Skeletal muscle tissue (tissue), 4 donors: ENCODE results near the gene MRPS23. TPM values are rescaled to one million over a fixed set of nuclear protein-coding genes. Genes with fewer than 3 reads are reported as not detected.

Experiments
- H3K27ac ChIP-seq: one replicate; pipeline ENCODE4 v1.7.0; 2013; ENCODE audit warnings: mild to moderate bottlenecking, low read depth, low read length, inconsistent platforms
- H3K27me3 ChIP-seq, 3 donors: one replicate each; pipeline ENCODE4 v1.7.0; 2013; ENCODE audit warnings: low read length in 3 of 3; ENCODE audit not compliant: control insufficient read depth in 3 of 3, insufficient read depth in 3 of 3
- H3K36me3 ChIP-seq, 3 donors: one replicate each; pipeline ENCODE4 v1.7.0; 2013; ENCODE audit warnings: low read length in 3 of 3; ENCODE audit not compliant: control insufficient read depth in 3 of 3, insufficient read depth in 3 of 3
- H3K4me1 ChIP-seq, 3 donors: one replicate each; pipeline ENCODE4 v1.7.0; 2013; ENCODE audit warnings: low read length in 3 of 3, mild to moderate bottlenecking in 3 of 3; ENCODE audit not compliant: control insufficient read depth in 3 of 3, insufficient read depth in 3 of 3
- H3K4me3 ChIP-seq, 3 donors: one replicate each; pipeline ENCODE4 v1.7.0; 2013; ENCODE audit warnings: low read length in 3 of 3
- H3K9ac ChIP-seq, 3 donors: one replicate each; pipeline ENCODE4 v1.7.0; 2013; ENCODE audit warnings: low read length in 3 of 3, mild to moderate bottlenecking in 3 of 3, moderate library complexity in 2 of 3, low read depth in 1 of 3
- H3K9me3 ChIP-seq, 3 donors: one replicate each; pipeline ENCODE4 v1.7.0; 2013; ENCODE audit warnings: low read length in 3 of 3; ENCODE audit not compliant: control insufficient read depth in 3 of 3
- total RNA-seq: library from RNA; depleted of rRNA; stranded (reverse); fragments of >200 nt; gene quantifications from one replicate; pipeline ENCODE4 v1.2.3, GENCODE V29; 2014
- donor health status: Osteomylitis.

The MRPS23 gene
- total RNA-seq, 1 donor from 2014 or later: 10.4 TPM

DNA sequence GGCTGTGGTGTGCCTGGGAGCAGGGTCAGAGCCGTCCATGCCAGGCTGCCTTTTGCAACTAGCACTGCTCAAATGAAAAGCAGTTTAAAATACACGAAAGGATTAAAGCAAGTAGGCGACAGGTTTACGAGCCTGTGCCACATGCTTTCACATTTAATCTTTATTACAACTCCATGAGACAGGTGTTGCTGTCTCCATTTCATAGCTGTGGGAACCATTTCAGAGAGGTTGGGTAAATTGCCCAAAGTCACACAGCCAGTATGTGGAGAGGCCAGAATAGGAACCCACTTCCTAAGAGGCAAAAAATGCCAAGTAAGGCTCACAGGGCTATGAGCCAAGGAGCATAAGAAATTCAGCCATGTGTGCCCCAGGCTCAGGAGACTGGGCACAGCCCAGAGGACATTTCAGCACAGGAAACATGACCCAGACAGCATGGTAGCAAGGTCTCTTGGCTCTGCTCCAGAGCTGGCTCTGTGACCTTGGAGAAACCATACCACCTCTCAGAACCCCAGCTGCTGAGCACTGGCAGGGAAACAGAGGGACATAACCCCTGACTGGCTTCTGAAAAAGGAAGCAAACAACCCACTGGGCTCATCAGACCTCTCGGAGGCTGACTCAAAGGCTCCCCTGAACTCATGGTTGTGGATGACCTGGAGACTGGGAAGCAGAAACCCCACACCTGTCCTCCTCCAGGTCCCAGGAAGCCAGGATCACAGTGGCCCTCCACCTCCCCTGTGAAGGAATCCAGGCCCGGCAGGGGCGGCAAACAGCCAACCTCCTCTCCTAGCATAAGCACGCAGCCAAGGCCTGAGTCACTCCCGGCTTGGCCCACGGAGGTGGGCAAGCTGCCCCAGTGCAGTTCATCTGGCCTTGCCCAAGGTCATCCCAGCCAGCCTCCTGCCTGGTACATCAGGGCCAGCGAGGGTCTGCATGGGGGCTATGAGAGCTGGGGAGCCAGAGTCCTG, 40.3 kb upstream of the MRPS23 start:
- Histone ChIP-seq H3K36me3 (peaks cover 0 to under 1% (median 0%) of the 10 kb centered on the region in 3 donors), H3K9me3 (no peaks in the 10 kb centered on the region), H3K4me3 (peak overlapping the region; percentile 31 to 45 (median 32)), H3K9ac (peak overlapping the region; percentile 63 to 89 (median 68)), H3K27ac (peak overlapping the region; percentile 97), H3K4me1 (peaks cover 66 to 77% (median 75%) of the 10 kb centered on the region in 3 donors), H3K27me3 (no peaks in the 10 kb centered on the region)

GRCh38 chr17:57889252-57889651, 39.4 kb upstream of the MRPS23 start:
- Histone ChIP-seq H3K9me3 (no peaks in the 10 kb centered on the region), H3K27me3 (no peaks in the 10 kb centered on the region), H3K4me3 (peak overlapping the region in 1 of 3 donors; percentile 13), H3K4me1 (peaks cover 59 to 68% (median 65%) of the 10 kb centered on the region in 3 donors), H3K9ac (peak overlapping the region; percentile 44 to 89 (median 60)), H3K36me3 (peaks cover 7 to 9% (median 8%) of the 10 kb centered on the region in 3 donors), H3K27ac (peak overlapping the region; percentile 97)

GRCh38 chr17:57888311-57889216, 38.7 kb upstream of the MRPS23 start:
- Histone ChIP-seq H3K36me3 (peaks cover 10 to 13% (median 12%) of the 10 kb centered on the region in 3 donors), H3K9ac (peak overlapping the region; percentile 44 to 89 (median 60)), H3K4me1 (peaks cover 54 to 61% (median 60%) of the 10 kb centered on the region in 3 donors), H3K27me3 (no peaks in the 10 kb centered on the region), H3K9me3 (no peaks in the 10 kb centered on the region), H3K27ac (peak overlapping the region; percentile 97), H3K4me3 (peak overlapping the region in 1 of 3 donors; percentile 29)

DNA sequence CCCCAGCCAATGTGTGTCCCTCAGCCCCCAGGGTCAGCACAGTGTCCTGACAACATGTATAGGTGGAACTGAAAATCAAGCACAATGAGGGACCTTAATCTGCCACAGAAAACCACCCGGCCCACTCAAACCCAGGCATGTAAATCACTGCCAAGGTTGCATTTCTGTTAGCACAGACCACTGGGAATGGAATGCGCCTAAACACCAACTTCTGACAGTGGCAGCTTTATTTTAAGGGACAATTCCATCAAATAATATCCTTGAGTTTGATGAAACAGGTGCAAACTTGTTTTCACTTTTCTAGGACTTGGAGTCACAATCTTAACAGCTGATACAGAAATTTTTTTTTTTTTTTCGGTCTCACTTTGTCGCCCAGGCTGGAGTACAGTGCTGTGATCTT, 37.3 kb upstream of the MRPS23 start:
- Histone ChIP-seq H3K9ac (peak overlapping the region in 1 of 3 donors; percentile 25), H3K4me1 (peaks cover 40 to 59% (median 46%) of the 10 kb centered on the region in 3 donors), H3K27me3 (no peaks in the 10 kb centered on the region), H3K9me3 (no peaks in the 10 kb centered on the region), H3K27ac (peak overlapping the region; percentile 13), H3K36me3 (peaks cover 15 to 23% (median 16%) of the 10 kb centered on the region in 3 donors), H3K4me3 (no peak overlapping the region)

- peaks cover 40 to 58% (median 45%) of the 10 kb centered on the region in 3 donors for H3K4me1 ChIP-seq
- H3K27me3 ChIP-seq: no peaks in the 10 kb centered on the region
- H3K36me3 ChIP-seq: peaks cover 16 to 23% (median 16%) of the 10 kb centered on the region in 3 donors
- H3K4me3 ChIP-seq: no peak overlapping the region
- no peak overlapping the region for H3K27ac ChIP-seq
- no peaks in the 10 kb centered on the region for H3K9me3 ChIP-seq
- no peak overlapping the region for H3K9ac ChIP-seq
These were observed 36.2 kb upstream of the MRPS23 start for GRCh38 chr17:57886020-57886419.

DNA sequence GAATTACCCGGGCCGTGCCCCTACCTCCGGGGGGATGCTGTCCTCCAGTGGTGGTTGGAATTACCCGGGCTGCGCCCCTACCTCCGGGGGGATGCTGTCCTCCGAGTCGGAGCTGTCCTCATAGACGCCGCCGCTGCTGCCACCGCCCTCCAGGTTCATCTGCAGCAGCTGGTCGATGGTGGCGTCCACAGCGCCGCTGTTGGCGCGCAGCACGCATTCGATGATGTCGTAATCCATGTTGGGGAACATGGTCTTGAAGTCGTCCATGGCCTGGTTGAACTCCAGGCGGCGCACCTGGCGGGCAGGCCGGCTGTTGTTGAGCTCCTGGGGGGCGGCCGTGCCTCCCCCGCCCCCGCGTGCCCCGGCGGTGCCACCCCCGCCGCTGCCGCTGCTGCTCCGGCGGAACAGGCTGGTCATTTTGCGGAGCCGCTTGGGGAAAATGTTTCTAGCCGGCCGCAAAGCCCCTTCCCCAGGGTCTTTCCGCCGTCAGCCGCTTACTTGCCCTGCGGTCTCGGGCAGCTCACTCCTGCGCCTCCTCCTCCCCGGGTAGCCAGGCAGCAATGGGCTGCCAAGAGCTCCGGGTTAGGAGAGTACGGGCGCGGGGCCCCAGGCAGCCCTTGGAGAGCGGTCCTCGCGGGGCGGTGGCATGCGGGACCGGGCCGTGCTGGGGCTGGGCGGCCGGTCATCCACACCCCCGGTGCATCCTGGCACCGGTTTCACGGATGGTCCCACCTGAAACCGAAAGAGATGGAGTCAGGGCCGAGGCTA, 35.5 kb upstream of the MRPS23 start:
- H3K4me1 ChIP-seq: peaks cover 40 to 58% (median 45%) of the 10 kb centered on the region in 3 donors
- H3K9me3 ChIP-seq: no peaks in the 10 kb centered on the region
- no peak overlapping the region for H3K27ac ChIP-seq
- H3K4me3 ChIP-seq: no peak overlapping the region
- H3K36me3 ChIP-seq: peaks cover 16 to 23% (median 18%) of the 10 kb centered on the region in 3 donors
- H3K27me3 ChIP-seq: no peaks in the 10 kb centered on the region
- no peak overlapping the region for H3K9ac ChIP-seq

- Histone ChIP-seq H3K27me3 (no peaks in the 10 kb centered on the region), H3K27ac (peak overlapping the region; percentile 74), H3K4me3 (peak overlapping the region; percentile 3 to 35 (median 12)), H3K4me1 (peaks cover 39 to 61% (median 42%) of the 10 kb centered on the region in 3 donors), H3K9ac (peak overlapping the region; percentile 52 to 68 (median 62)), H3K36me3 (peaks cover 27 to 30% (median 28%) of the 10 kb centered on the region in 3 donors), H3K9me3 (no peaks in the 10 kb centered on the region)
These were observed 32.0 kb upstream of the MRPS23 start for GRCh38 chr17:57881783-57882351.

DNA sequence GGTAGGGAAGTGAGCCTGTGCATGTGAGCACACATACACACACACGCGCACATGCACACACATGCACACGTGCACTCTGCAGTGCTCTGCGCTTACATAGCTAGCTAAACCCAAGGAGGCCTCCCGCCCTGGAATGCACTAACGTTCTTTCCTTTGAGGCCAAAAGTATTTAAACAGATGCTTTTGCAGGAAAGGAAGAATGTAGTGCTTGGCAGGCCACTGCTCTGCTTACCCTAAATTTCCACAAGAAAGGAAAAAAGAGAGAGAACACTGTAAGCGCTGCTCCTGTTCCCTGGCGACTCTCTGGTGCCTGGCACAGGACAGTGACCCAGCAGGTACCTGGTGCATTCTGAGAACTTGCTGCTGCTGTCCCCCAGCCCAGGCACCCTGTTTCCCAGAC, 31.3 kb upstream of the MRPS23 start:
- H3K4me3 ChIP-seq: peak overlapping the region; percentile 12 to 41 (median 26)
- peak overlapping the region; percentile 52 to 68 (median 62) for H3K9ac ChIP-seq
- H3K4me1 ChIP-seq: peaks cover 46 to 68% (median 49%) of the 10 kb centered on the region in 3 donors
- H3K27ac ChIP-seq: peak overlapping the region; percentile 74
- H3K9me3 ChIP-seq: no peaks in the 10 kb centered on the region
- H3K36me3 ChIP-seq: peaks cover 34 to 35% (median 34%) of the 10 kb centered on the region in 3 donors
- H3K27me3 ChIP-seq: no peaks in the 10 kb centered on the region

GRCh38 chr17:57880086-57880456, 30.2 kb upstream of the MRPS23 start:
- Histone ChIP-seq H3K27me3 (no peaks in the 10 kb centered on the region), H3K4me1 (peaks cover 57 to 79% (median 59%) of the 10 kb centered on the region in 3 donors), H3K4me3 (no peak overlapping the region), H3K9ac (peak overlapping the region in 1 of 3 donors; percentile 54), H3K9me3 (no peaks in the 10 kb centered on the region), H3K27ac (peak overlapping the region; percentile 74), H3K36me3 (peaks cover 34 to 36% (median 35%) of the 10 kb centered on the region in 3 donors)
